ENCODE results near the gene CUTC.

Gene CUTC

GRCh38 chr10:99804471-99804870, 72.4 kb downstream of the CUTC start:
- DNase-seq (ENCODE audit: low spot score in 2 of 2) (no peak), ATAC-seq (ENCODE audit: low read depth) (no peak)
- Mint-ChIP-seq H3K27ac (no peak overlapping the region), H3K36me3 (peaks cover 11% of the 10 kb centered on the region), H3K4me3 (no peak overlapping the region), H3K4me1 (no peaks in the 10 kb centered on the region), H3K9me3 (no peaks in the 10 kb centered on the region), H3K27me3 (no peaks in the 10 kb centered on the region)

- Mint-ChIP-seq H3K36me3 (peaks cover 13% of the 10 kb centered on the region), H3K4me3 (no peak overlapping the region), H3K4me1 (no peaks in the 10 kb centered on the region), H3K27ac (no peak overlapping the region), H3K9me3 (no peaks in the 10 kb centered on the region), H3K27me3 (no peaks in the 10 kb centered on the region)
- DNase-seq (ENCODE audit: low spot score in 2 of 2) (no peak), ATAC-seq (ENCODE audit: low read depth) (no peak)
These were observed 73.2 kb downstream of the CUTC start for GRCh38 chr10:99805190-99805589.
